COLO668 (cell line): ENCODE results near the gene RNF19B.

Source experiments
- DNase-seq: peaks from one replicate; lab custom pipeline; 2025; ENCODE audit not compliant: unreplicated experiment; lab: John Stamatoyannopoulos, UW

The RNF19B gene

GRCh38 chr1:32890516-32891240 lies 73.9 kb downstream of the RNF19B start:
- DNase-seq: no peak

DNA sequence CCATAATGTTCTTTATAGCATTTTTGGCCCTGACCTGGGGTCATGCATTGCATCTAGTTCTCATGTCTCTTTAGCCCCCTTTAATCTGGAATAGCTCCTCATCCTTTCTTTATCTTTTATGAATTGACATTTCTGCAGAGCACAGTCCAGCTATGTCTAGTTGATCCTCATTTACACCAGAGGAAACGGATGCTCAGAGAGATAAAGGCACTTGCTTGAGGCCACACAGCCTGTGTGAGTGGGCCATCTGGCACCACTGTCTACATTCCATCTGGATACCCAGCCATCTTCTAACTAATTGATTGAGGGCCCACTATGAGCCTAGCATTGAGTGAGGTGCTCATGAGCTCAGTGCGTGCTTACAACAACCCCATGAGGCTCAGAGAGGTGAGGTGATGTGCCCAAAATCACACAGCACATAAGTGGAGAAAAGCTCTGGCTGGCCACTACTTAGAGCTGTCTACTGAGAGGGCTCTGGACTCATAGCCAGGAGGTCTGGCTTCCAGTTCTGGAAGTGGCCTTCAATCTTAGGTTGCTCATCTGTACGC lies 74.8 kb downstream of the RNF19B start:
- no peak for DNase-seq

- no peak for DNase-seq
Measured at GRCh38 chr1:32888677-32889420, 75.8 kb downstream of the RNF19B start.

GRCh38 chr1:32888134-32888533 lies 76.5 kb downstream of the RNF19B start:
- no peak for DNase-seq

- no peak for DNase-seq
Measured at GRCh38 chr1:32887623-32888022, 77.0 kb downstream of the RNF19B start.

GRCh38 chr1:32886828-32887414 lies 77.7 kb downstream of the RNF19B start:
- DNase-seq: no peak
